Endothelial cell (in vitro differentiated cells): ENCODE measurements around the gene ARHGEF26. TPM values are rescaled to one million over a fixed set of nuclear protein-coding genes. Genes with fewer than 3 reads are reported as not detected.

Source experiments
- DNase-seq: peaks from one replicate; pipeline ENCODE4 v3.0.0; 2021; ENCODE audit warnings: low spot score
- H3K27ac Mint-ChIP-seq: one replicate; pipeline ENCODE4 v1.8.0; 2021; ENCODE audit warnings: mixed read lengths, inconsistent platforms; ENCODE audit not compliant: unreplicated experiment
- H3K27me3 Mint-ChIP-seq: one replicate; pipeline ENCODE4 v1.8.0; 2021; ENCODE audit warnings: mild to moderate bottlenecking, moderate library complexity, mixed read lengths, inconsistent platforms; ENCODE audit not compliant: unreplicated experiment
- H3K36me3 Mint-ChIP-seq: one replicate; pipeline ENCODE4 v1.8.0; 2021; ENCODE audit warnings: mild to moderate bottlenecking, low read depth, mixed read lengths, inconsistent platforms; ENCODE audit not compliant: unreplicated experiment
- H3K4me1 Mint-ChIP-seq: one replicate; pipeline ENCODE4 v1.8.0; 2021; ENCODE audit warnings: mild to moderate bottlenecking, mixed read lengths, inconsistent platforms; ENCODE audit not compliant: unreplicated experiment
- H3K4me3 Mint-ChIP-seq: one replicate; pipeline ENCODE4 v1.8.0; 2021; ENCODE audit warnings: mild to moderate bottlenecking, mixed read lengths, inconsistent platforms; ENCODE audit not compliant: unreplicated experiment
- H3K9me3 Mint-ChIP-seq: one replicate; pipeline ENCODE4 v1.8.0; 2021; ENCODE audit warnings: mixed read lengths, inconsistent platforms; ENCODE audit not compliant: unreplicated experiment
- CTCF ChIP-seq: fragments of 200-600 bp; sonication (generic); IDR thresholded peaks from one replicate; pipeline ENCODE4 v1.5.0; 2021; ENCODE audit warnings: antibody characterized with exemption; ENCODE audit not compliant: unreplicated experiment
- total RNA-seq: library from RNA; stranded (reverse); fragmentation: NEBNext Ultra II Directional; extraction: Animal tissue kit (Norgen Biotek cat#: 25700); gene quantifications from one replicate; pipeline ENCODE4 v1.2.1, GENCODE V29; 2021; ENCODE audit not compliant: unreplicated experiment

ARHGEF26 gene
- total RNA-seq, 1 donor from 2014 or later = 22.9 TPM

- no peak for TF ChIP-seq CTCF
- H3K27me3 Mint-ChIP-seq = no peaks in the 10 kb centered on the region
Measured at GRCh38 chr3:154152741-154153140, 31.6 kb downstream of the ARHGEF26 start.

GRCh38 chr3:154156530-154156929, 35.3 kb downstream of the ARHGEF26 start:
- no peak overlapping the region for H3K4me3 Mint-ChIP-seq
- no peaks in the 10 kb centered on the region for H3K9me3 Mint-ChIP-seq
- no peak for TF ChIP-seq CTCF
- no peak overlapping the region for H3K27ac Mint-ChIP-seq
- DNase-seq = no peak
- no peaks in the 10 kb centered on the region for H3K36me3 Mint-ChIP-seq
- H3K27me3 Mint-ChIP-seq = no peaks in the 10 kb centered on the region
- H3K4me1 Mint-ChIP-seq = peaks cover 12% of the 10 kb centered on the region

More at GRCh38 chr3:154152741-154153140, 31.6 kb downstream of the ARHGEF26 start:
- Mint-ChIP-seq H3K27ac (no peak overlapping the region), H3K4me3 (no peak overlapping the region), H3K36me3 (no peaks in the 10 kb centered on the region), H3K4me1 (peaks cover 11% of the 10 kb centered on the region), H3K9me3 (no peaks in the 10 kb centered on the region)
- DNase-seq = no peak

GRCh38 chr3:154161806-154162205, 40.6 kb downstream of the ARHGEF26 start:
- no peak for TF ChIP-seq CTCF
- Mint-ChIP-seq H3K27me3 (no peaks in the 10 kb centered on the region), H3K4me3 (no peak overlapping the region), H3K36me3 (no peaks in the 10 kb centered on the region), H3K27ac (no peak overlapping the region), H3K9me3 (no peaks in the 10 kb centered on the region), H3K4me1 (peaks cover 12% of the 10 kb centered on the region)
- DNase-seq = no peak

- Mint-ChIP-seq H3K27ac (no peak overlapping the region), H3K27me3 (no peaks in the 10 kb centered on the region), H3K4me1 (no peaks in the 10 kb centered on the region), H3K36me3 (no peaks in the 10 kb centered on the region), H3K4me3 (no peak overlapping the region), H3K9me3 (no peaks in the 10 kb centered on the region)
- no peak for TF ChIP-seq CTCF
- DNase-seq = no peak
Measured at GRCh38 chr3:154164387-154164786, 43.2 kb downstream of the ARHGEF26 start.

- Mint-ChIP-seq H3K4me1 (no peaks in the 10 kb centered on the region), H3K4me3 (no peak overlapping the region), H3K27ac (no peak overlapping the region), H3K36me3 (no peaks in the 10 kb centered on the region), H3K27me3 (no peaks in the 10 kb centered on the region), H3K9me3 (no peaks in the 10 kb centered on the region)
- no peak for DNase-seq
- no peak for TF ChIP-seq CTCF
Measured at GRCh38 chr3:154168998-154169795, 48.0 kb downstream of the ARHGEF26 start.
